ENCODE measurements around the gene APOBEC3H. TPM values are rescaled to one million over a fixed set of nuclear protein-coding genes. Genes with fewer than 3 reads are reported as not detected.

The APOBEC3H gene
- total RNA-seq, 1 donor from 2014 or later: not detected

DNA sequence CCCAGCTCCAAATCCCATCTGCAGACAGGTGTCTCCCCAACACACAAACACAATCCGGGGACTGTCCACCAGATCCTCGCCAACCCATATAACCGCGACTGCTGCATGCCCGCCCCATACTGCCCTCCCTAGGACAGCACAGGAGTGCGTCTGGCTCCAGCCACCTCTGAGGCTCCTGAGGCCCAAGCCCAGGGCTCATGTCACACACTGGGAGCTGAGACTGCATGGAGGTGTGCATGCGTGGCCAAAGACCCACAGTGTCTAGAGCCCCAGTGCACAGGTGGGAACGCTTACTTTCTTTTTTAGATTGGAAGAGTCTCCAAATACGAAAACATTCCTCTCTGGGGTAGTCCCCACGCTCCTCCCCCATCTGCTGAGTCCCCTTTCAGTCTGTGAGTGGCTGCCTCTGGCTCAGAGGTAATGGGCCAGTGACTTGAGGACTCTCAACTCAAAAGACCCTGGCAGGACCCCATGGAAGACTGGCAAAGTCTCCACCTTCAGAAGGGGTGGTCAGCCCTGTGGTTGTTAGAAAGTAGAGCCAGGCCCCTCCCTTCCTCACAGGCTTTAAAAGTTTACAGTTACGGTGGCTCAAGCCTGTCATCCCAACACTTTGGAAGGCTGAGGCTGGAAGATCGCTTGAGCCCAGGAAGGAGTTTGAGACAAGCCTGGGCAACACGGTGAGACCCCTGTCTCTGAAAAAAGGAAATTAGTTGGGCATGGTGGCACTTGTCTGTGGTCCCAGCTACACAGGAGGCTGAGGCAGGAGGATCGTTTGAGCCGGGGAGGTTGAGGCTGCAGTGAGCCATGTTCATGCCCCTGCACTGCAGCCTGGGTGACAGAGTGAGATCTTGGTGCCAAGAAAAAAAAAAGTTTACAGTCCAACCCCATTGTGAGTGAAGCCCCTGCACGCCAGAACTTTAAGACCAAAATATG lies 53.1 kb downstream of the APOBEC3H start:
- peak; percentile 63 for DNase-seq (ENCODE audit: low spot score)
- intact Hi-C loops (cut with DNase I): no loop called here

DNA sequence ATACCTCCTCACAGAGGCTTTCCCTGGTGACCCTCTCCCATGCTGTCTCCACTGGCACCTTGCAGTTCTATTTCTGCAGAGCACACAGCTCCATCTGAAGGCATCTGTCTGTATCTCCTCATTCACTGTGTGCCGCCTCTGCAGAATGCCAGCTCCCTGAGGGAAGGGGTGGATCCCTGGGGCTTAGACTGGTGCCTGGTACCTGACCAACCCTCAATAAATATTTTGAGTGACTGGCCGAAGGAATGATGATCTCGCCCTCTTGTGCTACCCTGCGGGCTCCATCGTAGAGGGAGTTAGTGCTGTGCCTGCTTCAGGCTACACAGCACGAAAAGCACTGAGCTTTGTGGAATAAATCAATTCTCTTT lies 53.8 kb downstream of the APOBEC3H start:
- peak; percentile 67 for DNase-seq (ENCODE audit: low spot score)

DNA sequence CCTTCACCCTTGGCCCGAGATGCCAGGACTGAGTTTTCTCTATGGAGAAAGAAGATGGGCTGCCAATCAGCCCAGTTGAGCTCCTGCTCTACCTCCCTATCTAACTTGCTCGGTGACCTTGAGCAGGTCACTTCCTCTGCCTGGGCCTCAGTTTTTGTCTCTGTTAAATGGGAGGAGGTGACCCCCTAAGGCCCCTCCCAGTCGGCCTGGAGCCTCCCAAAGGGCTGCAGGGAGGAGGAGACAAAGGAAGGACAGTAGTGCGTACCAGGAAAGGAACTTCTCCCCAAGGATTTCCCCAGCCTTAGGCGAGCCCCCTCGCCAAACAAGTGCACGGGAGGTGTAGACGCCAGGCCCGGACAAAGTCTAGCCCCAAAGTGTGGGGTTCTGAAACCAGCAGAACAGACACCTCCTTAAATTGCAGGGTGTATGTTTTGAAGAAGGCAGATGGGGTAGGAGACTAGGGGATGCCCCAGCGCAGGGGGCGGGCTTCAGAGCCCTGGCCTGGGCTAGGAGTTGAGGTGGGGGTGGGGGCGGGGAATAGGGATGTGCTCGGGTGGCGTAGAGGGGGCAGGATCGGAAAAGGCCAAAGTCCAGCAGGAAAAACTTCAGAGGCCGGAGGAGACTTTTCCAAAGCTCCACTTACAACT lies 54.4 kb downstream of the APOBEC3H start:
- intact Hi-C loops (cut with DNase I): no loop called here
- peak; percentile 60 for DNase-seq (ENCODE audit: low spot score)

More for the DNA sequence above, 53.8 kb downstream of the APOBEC3H start:
- intact Hi-C loops (cut with DNase I): no loop called here

DNA sequence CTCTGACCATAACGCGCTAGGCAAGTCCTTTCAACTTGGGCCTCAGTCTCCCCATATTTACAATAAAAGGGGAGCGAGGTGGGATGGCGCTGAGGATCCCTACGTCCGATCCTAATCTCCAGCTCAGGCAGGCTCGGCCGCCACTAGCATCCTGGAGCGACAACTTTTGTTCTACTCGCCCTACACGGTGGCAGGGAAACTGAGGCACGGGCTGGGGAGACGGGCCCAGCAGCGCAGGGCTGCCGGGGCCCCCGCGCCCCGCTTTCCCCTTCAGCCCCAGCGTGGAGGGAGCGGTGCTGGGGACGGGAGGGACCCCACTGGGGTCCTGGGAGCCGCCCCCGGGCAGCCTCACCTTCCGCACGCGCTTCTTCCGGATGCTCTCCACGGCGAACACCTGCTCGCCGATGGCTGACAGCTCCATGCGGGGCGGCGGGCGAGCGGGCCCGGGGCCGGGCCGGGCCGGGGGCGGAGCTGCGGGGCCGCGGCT lies 55.0 kb downstream of the APOBEC3H start:
- intact Hi-C loops (cut with DNase I): loop anchor here (1.0 to 2.0 kb wide), 2 partner anchors 167 to 279 kb away; partner anchors contain the start of genes CBX6 and RPL3
- peak; percentile 72 for DNase-seq (ENCODE audit: low spot score)

DNA sequence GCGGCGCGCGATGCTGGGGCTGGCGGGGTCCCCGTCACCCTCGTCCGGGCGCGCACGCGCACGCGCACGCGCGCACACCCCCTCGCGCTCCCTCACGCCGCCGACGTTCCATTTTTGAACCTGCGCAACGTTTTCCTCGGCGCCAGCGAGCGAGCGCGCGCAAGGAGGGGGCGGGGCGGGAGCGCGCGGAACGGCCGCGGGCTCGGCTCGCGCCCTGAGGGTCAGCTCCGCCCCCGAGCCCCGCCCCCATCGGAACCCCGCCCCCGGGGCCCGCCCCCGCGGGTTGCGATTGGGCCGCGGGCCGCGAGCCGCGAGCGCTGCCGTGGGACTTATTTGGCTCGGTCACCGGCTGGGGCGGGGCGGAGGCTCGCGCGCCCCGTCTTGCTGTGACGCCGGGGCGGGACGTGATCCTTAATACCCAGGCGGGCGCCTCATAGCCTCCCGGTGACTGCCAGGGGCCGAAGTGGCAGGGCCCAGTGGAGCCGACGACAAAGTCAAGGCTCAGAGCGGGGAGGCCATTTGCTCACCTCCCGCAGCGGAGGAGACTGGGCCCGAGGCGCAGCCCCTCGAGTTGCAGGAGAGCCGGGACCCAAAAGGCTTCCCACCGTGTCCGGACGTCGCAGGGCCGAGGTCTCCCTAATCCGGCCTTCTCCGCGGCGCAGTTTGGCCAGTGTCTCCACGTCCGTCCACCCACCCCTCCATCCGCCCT lies 55.6 kb downstream of the APOBEC3H start, which contains the start of gene CBX7:
Gene CBX7, minus strand, starts transcription at position 170 of the 709 bp plus-strand sequence. CDS start 236 bp downstream, outside the sequence.
- intact Hi-C loops (cut with DNase I): loop anchor here (1.0 to 2.0 kb wide), 2 partner anchors 167 to 280 kb away; partner anchors contain the start of genes CBX6 and RPL3
- DNase-seq (ENCODE audit: low spot score): peak; percentile 97

DNA sequence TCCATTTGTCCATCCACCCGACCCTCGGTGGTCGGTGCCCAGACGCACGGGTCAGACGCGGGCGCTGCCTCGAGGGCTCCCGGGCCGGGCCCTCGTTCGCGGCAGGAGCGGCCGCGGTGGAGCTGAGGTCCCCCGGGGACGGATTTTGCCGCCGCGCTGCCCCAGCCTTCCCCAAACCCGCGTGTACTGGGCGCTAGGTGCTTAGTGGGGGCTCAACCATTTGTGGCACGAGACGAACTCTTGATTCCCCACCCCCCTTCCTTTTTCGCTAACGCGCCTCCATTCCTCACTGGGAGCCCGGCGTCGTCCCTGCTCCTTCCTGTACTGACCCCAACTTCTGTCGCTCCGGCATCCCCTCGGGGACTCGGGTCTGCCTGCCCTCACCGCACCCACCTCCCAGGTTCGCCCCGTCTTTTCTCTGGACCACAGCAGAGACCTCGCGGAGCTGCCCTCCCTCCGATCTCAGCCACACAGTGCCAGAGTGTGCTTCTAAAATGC lies 56.2 kb downstream of the APOBEC3H start:
- no peak for DNase-seq (ENCODE audit: low spot score)
- intact Hi-C loops (cut with DNase I): loop anchor here (2.0 kb wide), 1 partner anchor 280 kb away; the partner anchor contains the start of gene CBX6

Other genes starting within 250 kb of the APOBEC3H start
- 60.3 TPM for gene CBX6, start 225.0 kb upstream of the APOBEC3H start, total RNA-seq
- gene APOBEC3A, start 139.6 kb upstream of the APOBEC3H start, total RNA-seq: 1.7 TPM
- 0.54 TPM for gene APOBEC3B, start 114.9 kb upstream of the APOBEC3H start, total RNA-seq
- 22.1 TPM for gene APOBEC3C, start 83.0 kb upstream of the APOBEC3H start, total RNA-seq
- gene APOBEC3D, start 76.1 kb upstream of the APOBEC3H start, total RNA-seq: 1.3 TPM
- gene APOBEC3F, start 56.4 kb upstream of the APOBEC3H start, total RNA-seq: 5.7 TPM
- gene APOBEC3G, start 20.0 kb upstream of the APOBEC3H start, total RNA-seq: 2.2 TPM
- gene CBX7, start 55.4 kb downstream of the APOBEC3H start, total RNA-seq: 89.6 TPM
- 21.2 TPM for gene PDGFB, start 147.7 kb downstream of the APOBEC3H start, total RNA-seq
- gene RPL3, start 222.4 kb downstream of the APOBEC3H start, total RNA-seq: 317 TPM